Duodenal mucosa (tissue), 2 donors: ENCODE measurements around the gene CZIB.

ENCODE experiments used
- H3K27ac ChIP-seq: one replicate; pipeline ENCODE4 v1.7.0; 2013; ENCODE audit warnings: low read depth, low read length
- H3K27me3 ChIP-seq, 2 donors: one replicate each; pipeline ENCODE4 v1.7.0; 2013; ENCODE audit warnings: low read length in 2 of 2, control low read depth in 1 of 2; ENCODE audit not compliant: insufficient read depth in 2 of 2, control insufficient read depth in 1 of 2
- H3K36me3 ChIP-seq, 2 donors: one replicate each; pipeline ENCODE4 v1.7.0; 2013; ENCODE audit warnings: low read length in 2 of 2, control low read depth in 1 of 2; ENCODE audit not compliant: insufficient read depth in 2 of 2, control insufficient read depth in 1 of 2
- H3K4me1 ChIP-seq, 2 donors: one replicate each; pipeline ENCODE4 v1.7.0; 2013; ENCODE audit warnings: low read length in 2 of 2, control low read depth in 1 of 2; ENCODE audit not compliant: insufficient read depth in 2 of 2, control insufficient read depth in 1 of 2
- H3K4me3 ChIP-seq, 2 donors: one replicate each; pipeline ENCODE4 v1.7.0; 2013; ENCODE audit warnings: low read length in 2 of 2, low read depth in 1 of 2
- H3K9ac ChIP-seq, 2 donors: one replicate each; pipeline ENCODE4 v1.7.0; 2013; ENCODE audit warnings: low read length in 2 of 2, low read depth in 1 of 2
- H3K9me3 ChIP-seq, 2 donors: one replicate each; pipeline ENCODE4 v1.7.0; 2013; ENCODE audit warnings: low read length in 2 of 2, control low read depth in 1 of 2; ENCODE audit not compliant: control insufficient read depth in 1 of 2

CZIB gene

GRCh38 chr1:53220171-53220961 is at the start of gene CZIB:
CZIB (minus strand) TSS chr1:53220634; CDS start chr1:53220575, 59 bp downstream.
- Histone ChIP-seq H3K27ac (peak within 1 kb of the TSS; percentile 99), H3K9me3 (no peaks in the 10 kb centered on the region), H3K27me3 (no peaks in the 10 kb centered on the region), H3K9ac (peak within 1 kb of the TSS; percentile 87 to 99), H3K4me1 (peaks cover 12 to 13% of the 10 kb centered on the region in 2 donors), H3K4me3 (peak within 1 kb of the TSS; percentile 86 to 98), H3K36me3 (peaks cover 9 to 15% of the 10 kb centered on the region in 2 donors)

- Histone ChIP-seq H3K27me3 (no peaks in the 10 kb centered on the region), H3K27ac (no peak overlapping the region), H3K9ac (no peak overlapping the region), H3K4me1 (no peaks in the 10 kb centered on the region), H3K36me3 (no peaks in the 10 kb centered on the region), H3K4me3 (no peak overlapping the region), H3K9me3 (no peaks in the 10 kb centered on the region)
These were observed 49.7 kb upstream of the CZIB start for GRCh38 chr1:53270107-53270506.

- no peaks in the 10 kb centered on the region for H3K9me3 ChIP-seq
- H3K4me1 ChIP-seq = no peaks in the 10 kb centered on the region
- no peak overlapping the region for H3K4me3 ChIP-seq
- H3K27me3 ChIP-seq = no peaks in the 10 kb centered on the region
- H3K9ac ChIP-seq = no peak overlapping the region
- no peak overlapping the region for H3K27ac ChIP-seq
- no peaks in the 10 kb centered on the region for H3K36me3 ChIP-seq
These were observed 47.3 kb upstream of the CZIB start for GRCh38 chr1:53267761-53268160.

- Histone ChIP-seq H3K27ac (no peak overlapping the region), H3K9ac (no peak overlapping the region), H3K27me3 (no peaks in the 10 kb centered on the region), H3K9me3 (no peaks in the 10 kb centered on the region), H3K4me1 (peaks cover 0 to 3% of the 10 kb centered on the region in 2 donors), H3K4me3 (no peak overlapping the region), H3K36me3 (no peaks in the 10 kb centered on the region)
These were observed 45.6 kb upstream of the CZIB start for GRCh38 chr1:53266038-53266437.

- H3K4me3 ChIP-seq = no peak overlapping the region
- no peaks in the 10 kb centered on the region for H3K9me3 ChIP-seq
- H3K27ac ChIP-seq = no peak overlapping the region
- no peaks in the 10 kb centered on the region for H3K36me3 ChIP-seq
- H3K27me3 ChIP-seq = no peaks in the 10 kb centered on the region
- H3K9ac ChIP-seq = no peak overlapping the region
- H3K4me1 ChIP-seq = peaks cover 0 to 3% of the 10 kb centered on the region in 2 donors
These were observed 45.1 kb upstream of the CZIB start for GRCh38 chr1:53265581-53265980.

- Histone ChIP-seq H3K36me3 (no peaks in the 10 kb centered on the region), H3K4me3 (no peak overlapping the region), H3K4me1 (peaks cover 0 to 3% of the 10 kb centered on the region in 2 donors), H3K9me3 (no peaks in the 10 kb centered on the region), H3K27ac (no peak overlapping the region), H3K27me3 (no peaks in the 10 kb centered on the region), H3K9ac (no peak overlapping the region)
These were observed 43.6 kb upstream of the CZIB start for GRCh38 chr1:53264048-53264447.

- Histone ChIP-seq H3K9me3 (no peaks in the 10 kb centered on the region), H3K4me3 (no peak overlapping the region), H3K36me3 (no peaks in the 10 kb centered on the region), H3K9ac (no peak overlapping the region), H3K27ac (no peak overlapping the region), H3K27me3 (no peaks in the 10 kb centered on the region), H3K4me1 (peaks cover 13% of the 10 kb centered on the region in 2 donors)
These were observed 41.6 kb upstream of the CZIB start for GRCh38 chr1:53262000-53262399.

- H3K9me3 ChIP-seq = no peaks in the 10 kb centered on the region
- no peak overlapping the region for H3K27ac ChIP-seq
- no peaks in the 10 kb centered on the region for H3K36me3 ChIP-seq
- H3K27me3 ChIP-seq = no peaks in the 10 kb centered on the region
- peaks cover 17% of the 10 kb centered on the region in 2 donors for H3K4me1 ChIP-seq
- no peak overlapping the region for H3K4me3 ChIP-seq
- no peak overlapping the region for H3K9ac ChIP-seq
These were observed 40.3 kb upstream of the CZIB start for GRCh38 chr1:53260631-53261247.

- H3K9me3 ChIP-seq = no peaks in the 10 kb centered on the region
- no peaks in the 10 kb centered on the region for H3K36me3 ChIP-seq
- no peaks in the 10 kb centered on the region for H3K27me3 ChIP-seq
- H3K4me1 ChIP-seq = peaks cover 17% of the 10 kb centered on the region in 2 donors
- no peak overlapping the region for H3K4me3 ChIP-seq
- H3K27ac ChIP-seq = no peak overlapping the region
- H3K9ac ChIP-seq = no peak overlapping the region
These were observed 39.5 kb upstream of the CZIB start for GRCh38 chr1:53259932-53260331.

GRCh38 chr1:53258216-53258615 is 37.8 kb upstream of the CZIB start:
- Histone ChIP-seq H3K27me3 (no peaks in the 10 kb centered on the region), H3K36me3 (no peaks in the 10 kb centered on the region), H3K9ac (peak overlapping the region in 1 of 2 donors; percentile 28), H3K4me3 (peak overlapping the region; percentile 12 to 13), H3K4me1 (peaks cover 17 to 24% of the 10 kb centered on the region in 2 donors), H3K27ac (no peak overlapping the region), H3K9me3 (no peaks in the 10 kb centered on the region)
